Islet of Langerhans (tissue), 1 donor: ENCODE results near the gene FHL1.

Experiments used
- FAIRE-seq: peaks from one replicate; lab custom pipeline; 2011; peaks lifted over from hg19 to GRCh38; lab: Jason Lieb, UNC

Gene FHL1

GRCh38 chrX:136189222-136189621 lies 41.9 kb downstream of the FHL1 start:
- FAIRE-seq, result no peak

DNA sequence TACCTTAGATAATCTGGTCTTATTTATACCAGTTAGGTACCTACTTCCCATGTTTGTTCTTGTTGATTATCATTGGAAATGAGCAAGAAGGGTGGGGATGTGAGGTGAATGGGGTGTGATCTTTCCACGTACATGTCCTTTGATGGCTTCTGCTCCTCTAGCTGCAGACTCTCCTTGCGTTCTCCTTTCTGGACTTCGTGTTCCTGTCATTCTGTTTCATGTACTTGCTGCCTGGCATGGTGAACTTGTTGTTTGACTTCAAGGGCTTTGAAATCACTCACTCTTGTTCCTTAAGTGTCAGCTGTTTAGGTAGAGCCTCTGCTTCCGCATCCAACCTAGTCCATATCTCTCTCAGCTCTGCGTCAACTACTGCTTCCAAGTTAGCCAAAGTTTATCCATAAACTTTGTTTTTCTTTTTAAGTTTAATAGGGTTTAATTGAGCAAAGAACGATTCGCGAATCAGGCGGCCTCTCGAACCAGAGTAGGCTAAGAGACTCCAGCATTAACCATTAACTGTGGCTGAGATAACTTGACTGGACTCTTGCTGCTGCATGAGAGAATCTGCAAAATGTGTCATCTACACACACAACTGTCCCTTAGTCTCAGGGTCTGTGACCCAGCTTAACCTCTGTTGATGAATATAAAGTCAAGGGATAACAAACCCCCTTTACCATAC lies 42.8 kb downstream of the FHL1 start:
- no peak for FAIRE-seq

DNA sequence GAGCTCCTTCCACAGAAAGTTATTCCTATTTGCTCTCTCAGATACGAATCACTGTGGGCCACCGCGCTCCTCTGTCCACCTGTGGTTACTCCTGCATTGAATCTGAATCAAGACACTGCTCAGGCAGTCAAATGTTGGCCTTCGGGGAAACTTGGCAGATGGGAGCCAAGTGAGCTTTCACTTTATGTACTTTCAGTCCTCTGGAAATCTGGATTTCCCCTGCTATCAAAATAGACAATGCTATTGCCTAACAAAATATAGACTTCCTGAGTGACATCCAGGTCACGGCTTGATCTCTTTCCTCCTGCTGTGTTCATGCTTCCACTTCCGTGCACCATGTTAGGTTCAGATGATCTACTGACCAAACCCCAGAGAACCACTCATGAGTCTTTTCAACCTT lies 43.8 kb downstream of the FHL1 start:
- FAIRE-seq, result no peak

GRCh38 chrX:136192135-136192534 lies 44.8 kb downstream of the FHL1 start:
- FAIRE-seq, result no peak

DNA sequence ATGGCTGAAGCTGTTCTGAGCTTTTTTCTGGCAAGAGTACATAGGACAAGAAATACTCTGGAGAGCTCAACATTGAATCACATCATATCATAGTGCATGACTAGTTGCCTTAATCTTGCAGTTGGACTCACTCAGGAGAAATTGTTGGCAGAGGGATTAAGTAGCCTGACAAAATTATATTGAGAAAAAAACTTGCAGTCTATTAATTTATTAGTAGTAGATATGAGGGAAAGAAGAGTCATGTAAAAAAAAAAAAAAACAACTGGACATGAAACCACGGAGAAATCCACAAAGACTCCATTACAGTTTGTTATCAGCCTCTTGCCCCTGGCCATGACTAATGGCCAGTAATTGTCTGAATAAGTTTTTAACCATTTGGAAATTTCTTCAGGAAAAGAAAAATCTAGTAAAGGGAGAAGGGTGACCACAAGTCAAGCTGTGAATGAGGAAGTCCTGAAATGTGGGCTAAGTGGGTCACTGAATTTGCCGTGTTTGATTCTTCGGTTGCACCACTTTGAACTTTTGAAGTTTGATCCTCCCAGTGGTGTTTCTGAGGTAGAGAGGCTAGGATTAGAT lies 45.6 kb downstream of the FHL1 start:
- FAIRE-seq, result no peak

DNA sequence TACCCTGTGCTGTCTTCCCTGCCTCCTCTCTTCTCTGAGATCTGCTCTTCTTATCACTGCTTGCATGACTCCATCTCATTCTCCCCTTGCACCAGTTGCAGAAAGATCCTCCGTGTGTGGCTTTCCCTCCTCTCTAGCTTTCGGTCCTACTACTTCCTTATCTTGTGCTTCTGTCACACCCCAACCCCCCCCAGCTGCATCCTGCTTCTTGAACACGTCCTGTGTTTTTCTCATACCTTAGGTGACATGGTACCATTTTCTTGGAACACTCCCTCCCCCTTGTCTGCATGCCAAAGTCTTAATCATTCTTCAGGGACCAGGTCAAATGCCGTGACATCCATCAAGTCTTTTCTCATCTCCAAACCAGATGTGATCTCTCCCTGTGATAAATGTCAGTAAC lies 46.4 kb downstream of the FHL1 start:
- FAIRE-seq, result no peak

- no peak for FAIRE-seq
Measured at GRCh38 chrX:136194536-136194935, 47.2 kb downstream of the FHL1 start.

DNA sequence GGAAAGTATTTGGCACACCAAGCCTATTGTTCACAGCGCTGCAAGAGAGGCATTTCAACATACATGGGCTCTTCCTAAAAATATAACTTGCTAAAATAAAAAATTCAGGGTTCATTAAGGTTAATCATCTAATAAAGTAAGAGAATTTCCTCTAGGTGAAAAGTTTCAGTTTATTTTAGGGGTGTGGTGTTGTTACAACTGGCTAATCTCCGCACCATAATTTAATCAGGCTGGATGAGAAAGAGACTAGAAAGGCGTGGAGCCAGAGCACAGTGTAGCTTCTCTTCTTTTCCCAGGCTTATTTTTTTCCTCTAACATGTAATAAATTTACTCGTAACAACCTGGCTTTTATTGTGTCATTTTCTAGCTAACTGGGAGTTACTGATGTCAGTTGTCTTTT lies 47.9 kb downstream of the FHL1 start:
- no peak for FAIRE-seq

DNA sequence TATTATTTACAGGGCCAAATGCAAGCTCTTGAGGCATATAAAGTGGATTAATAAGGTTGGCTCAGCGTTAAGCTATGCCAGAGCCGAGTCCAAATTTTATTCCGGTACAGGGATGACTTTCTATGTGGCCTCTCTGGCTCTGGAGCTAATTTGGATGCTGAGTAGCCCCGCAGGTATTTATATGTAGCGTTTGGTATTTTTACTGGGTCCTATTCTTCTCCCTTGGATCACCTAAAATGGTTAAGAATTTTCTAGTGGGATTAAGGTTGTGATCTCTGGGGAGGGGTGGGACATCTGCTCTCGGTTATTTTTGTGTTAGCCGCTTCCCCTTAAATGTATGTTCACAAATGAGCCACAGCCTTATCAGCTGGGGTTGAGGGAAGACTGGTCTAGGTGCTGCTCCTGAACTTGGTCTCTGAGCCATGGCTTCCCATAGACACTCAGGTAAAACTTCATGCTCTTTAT lies 49.4 kb downstream of the FHL1 start:
- no peak for FAIRE-seq

GRCh38 chrX:136198010-136198409 lies 50.7 kb downstream of the FHL1 start:
- peak; percentile 73 for FAIRE-seq

- FAIRE-seq, result no peak
Measured at GRCh38 chrX:136198678-136199243, 51.4 kb downstream of the FHL1 start.

- no peak for FAIRE-seq
Measured at GRCh38 chrX:136199365-136199764, 52.0 kb downstream of the FHL1 start.

DNA sequence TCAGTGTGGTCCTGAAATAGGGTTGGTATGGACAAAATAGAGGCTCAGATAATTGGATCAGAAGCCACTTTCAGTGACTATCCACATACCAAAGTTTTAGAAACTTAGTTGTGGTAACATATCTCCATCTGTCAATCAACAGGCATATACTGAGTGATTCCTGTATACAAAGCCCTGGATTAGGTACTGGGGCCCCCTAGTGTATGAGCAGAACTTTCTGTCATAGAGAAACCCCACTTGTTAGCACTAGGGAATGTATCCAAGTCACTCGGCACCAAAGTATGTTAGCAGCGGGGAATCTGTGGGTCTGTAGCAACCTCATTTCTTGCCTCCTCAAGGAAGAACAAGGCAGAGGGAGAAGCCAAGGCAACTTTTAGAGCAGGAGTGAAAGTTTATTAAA lies 53.1 kb downstream of the FHL1 start:
- FAIRE-seq, result no peak

- FAIRE-seq, result no peak
Measured at GRCh38 chrX:136201601-136202000, 54.3 kb downstream of the FHL1 start.

- FAIRE-seq, result no peak
Measured at GRCh38 chrX:136202889-136203288, 55.6 kb downstream of the FHL1 start.

GRCh38 chrX:136203438-136203837 lies 56.1 kb downstream of the FHL1 start:
- no peak for FAIRE-seq

GRCh38 chrX:136203951-136204350 lies 56.6 kb downstream of the FHL1 start:
- no peak for FAIRE-seq

GRCh38 chrX:136204571-136204970 lies 57.2 kb downstream of the FHL1 start:
- FAIRE-seq, result no peak

- FAIRE-seq, result no peak
Measured at GRCh38 chrX:136205882-136206380, 58.6 kb downstream of the FHL1 start.

DNA sequence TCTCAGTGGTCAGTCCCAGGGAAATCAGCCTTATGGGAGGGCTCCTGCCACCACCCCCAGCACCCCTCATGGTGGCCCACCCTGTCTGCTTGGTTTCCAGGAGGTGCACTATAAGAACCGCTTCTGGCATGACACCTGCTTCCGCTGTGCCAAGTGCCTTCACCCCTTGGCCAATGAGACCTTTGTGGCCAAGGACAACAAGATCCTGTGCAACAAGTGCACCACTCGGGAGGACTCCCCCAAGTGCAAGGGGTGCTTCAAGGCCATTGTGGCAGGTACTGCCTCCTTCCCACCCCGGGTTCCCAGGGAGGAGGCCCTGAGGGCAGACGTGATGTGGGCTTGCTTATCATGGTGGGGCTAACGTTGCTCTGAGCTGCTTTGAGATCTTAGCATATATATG lies 59.6 kb downstream of the FHL1 start:
- FAIRE-seq, result no peak

GRCh38 chrX:136207546-136207945 lies 60.2 kb downstream of the FHL1 start:
- no peak for FAIRE-seq

- no peak for FAIRE-seq
Measured at GRCh38 chrX:136209016-136209738, 61.8 kb downstream of the FHL1 start.

DNA sequence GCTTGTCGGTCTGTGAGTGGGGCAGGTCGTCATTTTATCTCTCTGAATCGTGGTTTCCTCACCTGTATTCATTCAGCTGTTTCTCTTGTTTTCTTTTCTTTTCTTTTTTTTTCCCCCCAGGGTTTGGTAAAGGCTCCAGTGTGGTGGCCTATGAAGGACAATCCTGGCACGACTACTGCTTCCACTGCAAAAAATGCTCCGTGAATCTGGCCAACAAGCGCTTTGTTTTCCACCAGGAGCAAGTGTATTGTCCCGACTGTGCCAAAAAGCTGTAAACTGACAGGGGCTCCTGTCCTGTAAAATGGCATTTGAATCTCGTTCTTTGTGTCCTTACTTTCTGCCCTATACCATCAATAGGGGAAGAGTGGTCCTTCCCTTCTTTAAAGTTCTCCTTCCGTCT lies 62.4 kb downstream of the FHL1 start:
- no peak for FAIRE-seq
